Mesothelial cell of epicardium (in vitro differentiated cells): Measurements from ENCODE around the gene COMMD2. TPM values are rescaled to one million over a fixed set of nuclear protein-coding genes. Genes with fewer than 3 reads are reported as not detected.

Source experiments
- DNase-seq, 2 experiments: peaks; one replicate each; pipeline ENCODE4 v3.0.0; 2021; ENCODE audit warnings: low spot score in 2 of 2; ENCODE audit not compliant: unreplicated experiment in 2 of 2
- H3K27ac Mint-ChIP-seq: 2 replicates; pipeline ENCODE4 v1.8.0; 2021; ENCODE audit warnings: mixed read lengths
- H3K27me3 Mint-ChIP-seq: 2 replicates; pipeline ENCODE4 v1.8.0; 2021; ENCODE audit warnings: low read depth, mixed read lengths
- H3K36me3 Mint-ChIP-seq: 2 replicates; pipeline ENCODE4 v1.8.0; 2021; ENCODE audit warnings: mixed read lengths
- H3K4me1 Mint-ChIP-seq: 2 replicates; pipeline ENCODE4 v1.8.0; 2021; ENCODE audit warnings: mixed read lengths
- H3K4me3 Mint-ChIP-seq: 2 replicates; pipeline ENCODE4 v1.8.0; 2021; ENCODE audit warnings: mild to moderate bottlenecking, moderate library complexity, mixed read lengths
- H3K9me3 Mint-ChIP-seq: 2 replicates; pipeline ENCODE4 v1.8.0; 2021; ENCODE audit warnings: mixed read lengths
- total RNA-seq: library from RNA; stranded (reverse); gene quantifications from 3 replicates; pipeline ENCODE4 v1.2.1, GENCODE V29; 2021
- TF ChIP-seq, protein P1 (sequence below): fragments of 200-600 bp; sonication (generic); IDR thresholded peaks from one replicate; pipeline ENCODE4 v1.5.0; 2021; ENCODE audit warnings: antibody characterized with exemption; ENCODE audit not compliant: unreplicated experiment

Gene COMMD2
- total RNA-seq, 1 donor from 2014 or later: 55.7 TPM

- peaks cover 20% of the 10 kb centered on the region for H3K4me1 Mint-ChIP-seq
- H3K27ac Mint-ChIP-seq: no peak overlapping the region
- H3K36me3 Mint-ChIP-seq: peaks cover 1% of the 10 kb centered on the region
- DNase-seq: no peak
- TF ChIP-seq, protein P1, sequence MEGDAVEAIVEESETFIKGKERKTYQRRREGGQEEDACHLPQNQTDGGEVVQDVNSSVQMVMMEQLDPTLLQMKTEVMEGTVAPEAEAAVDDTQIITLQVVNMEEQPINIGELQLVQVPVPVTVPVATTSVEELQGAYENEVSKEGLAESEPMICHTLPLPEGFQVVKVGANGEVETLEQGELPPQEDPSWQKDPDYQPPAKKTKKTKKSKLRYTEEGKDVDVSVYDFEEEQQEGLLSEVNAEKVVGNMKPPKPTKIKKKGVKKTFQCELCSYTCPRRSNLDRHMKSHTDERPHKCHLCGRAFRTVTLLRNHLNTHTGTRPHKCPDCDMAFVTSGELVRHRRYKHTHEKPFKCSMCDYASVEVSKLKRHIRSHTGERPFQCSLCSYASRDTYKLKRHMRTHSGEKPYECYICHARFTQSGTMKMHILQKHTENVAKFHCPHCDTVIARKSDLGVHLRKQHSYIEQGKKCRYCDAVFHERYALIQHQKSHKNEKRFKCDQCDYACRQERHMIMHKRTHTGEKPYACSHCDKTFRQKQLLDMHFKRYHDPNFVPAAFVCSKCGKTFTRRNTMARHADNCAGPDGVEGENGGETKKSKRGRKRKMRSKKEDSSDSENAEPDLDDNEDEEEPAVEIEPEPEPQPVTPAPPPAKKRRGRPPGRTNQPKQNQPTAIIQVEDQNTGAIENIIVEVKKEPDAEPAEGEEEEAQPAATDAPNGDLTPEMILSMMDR: no peak
- H3K4me3 Mint-ChIP-seq: no peak overlapping the region
- no peaks in the 10 kb centered on the region for H3K27me3 Mint-ChIP-seq
- peaks cover 10% of the 10 kb centered on the region for H3K9me3 Mint-ChIP-seq
These were observed 29.5 kb upstream of the COMMD2 start for GRCh38 chr3:149781741-149782140.

- Mint-ChIP-seq H3K9me3 (peaks cover 5% of the 10 kb centered on the region), H3K27me3 (no peaks in the 10 kb centered on the region), H3K4me3 (no peak overlapping the region), H3K27ac (no peak overlapping the region), H3K4me1 (peaks cover 20% of the 10 kb centered on the region), H3K36me3 (no peaks in the 10 kb centered on the region)
- TF ChIP-seq, protein P1: no peak
- no peak for DNase-seq
These were observed 28.9 kb upstream of the COMMD2 start for GRCh38 chr3:149781211-149781610.

DNA sequence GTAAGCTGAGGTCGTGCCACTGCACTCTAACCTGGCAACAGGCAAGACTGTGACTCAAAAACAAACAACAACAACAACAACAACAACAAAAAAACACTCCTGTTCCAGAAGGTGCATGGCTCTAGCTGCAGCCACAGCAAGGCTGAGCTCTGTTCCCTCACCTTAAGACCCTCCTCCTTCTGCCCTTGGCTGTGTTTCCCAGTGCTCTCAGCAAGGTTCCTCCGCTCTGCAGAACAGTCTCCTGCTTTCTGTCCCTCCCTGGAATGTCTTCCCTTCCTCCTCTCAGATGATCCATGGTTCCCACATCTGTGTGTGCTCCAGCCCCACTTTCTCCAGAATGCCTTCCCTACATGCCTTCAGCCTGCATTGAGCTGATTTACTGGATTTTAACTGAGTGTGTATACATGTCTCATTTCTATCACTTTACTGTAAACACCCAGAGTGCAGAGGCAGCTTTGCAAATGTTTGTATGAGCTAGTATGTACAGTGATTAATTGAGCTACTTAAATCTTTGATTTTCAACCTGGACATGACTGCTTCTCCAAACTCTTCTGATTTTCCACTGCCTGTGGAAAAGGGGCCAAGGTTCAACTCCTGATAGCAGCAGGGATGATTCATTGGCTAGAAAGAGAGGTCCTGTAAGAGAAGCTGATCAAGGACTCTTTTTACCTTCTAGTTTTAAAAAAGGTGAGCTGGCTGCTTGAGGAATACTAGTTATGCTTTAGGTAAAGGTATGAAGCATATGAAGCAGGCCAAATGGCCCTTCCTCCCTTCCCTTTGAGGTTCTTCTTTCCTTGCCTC, 25.3 kb upstream of the COMMD2 start:
- Mint-ChIP-seq H3K9me3 (peaks cover 4% of the 10 kb centered on the region), H3K4me1 (peaks cover 3% of the 10 kb centered on the region), H3K4me3 (no peak overlapping the region), H3K27ac (no peak overlapping the region), H3K27me3 (no peaks in the 10 kb centered on the region), H3K36me3 (no peaks in the 10 kb centered on the region)
- no peak for DNase-seq
- TF ChIP-seq, protein P1: no peak

- peaks cover 4% of the 10 kb centered on the region for H3K9me3 Mint-ChIP-seq
- DNase-seq: no peak
- no peak overlapping the region for H3K27ac Mint-ChIP-seq
- no peak overlapping the region for H3K4me3 Mint-ChIP-seq
- peaks cover 3% of the 10 kb centered on the region for H3K4me1 Mint-ChIP-seq
- TF ChIP-seq, protein P1: no peak
- H3K27me3 Mint-ChIP-seq: no peaks in the 10 kb centered on the region
- H3K36me3 Mint-ChIP-seq: no peaks in the 10 kb centered on the region
These were observed 23.9 kb upstream of the COMMD2 start for GRCh38 chr3:149776170-149776569.

DNA sequence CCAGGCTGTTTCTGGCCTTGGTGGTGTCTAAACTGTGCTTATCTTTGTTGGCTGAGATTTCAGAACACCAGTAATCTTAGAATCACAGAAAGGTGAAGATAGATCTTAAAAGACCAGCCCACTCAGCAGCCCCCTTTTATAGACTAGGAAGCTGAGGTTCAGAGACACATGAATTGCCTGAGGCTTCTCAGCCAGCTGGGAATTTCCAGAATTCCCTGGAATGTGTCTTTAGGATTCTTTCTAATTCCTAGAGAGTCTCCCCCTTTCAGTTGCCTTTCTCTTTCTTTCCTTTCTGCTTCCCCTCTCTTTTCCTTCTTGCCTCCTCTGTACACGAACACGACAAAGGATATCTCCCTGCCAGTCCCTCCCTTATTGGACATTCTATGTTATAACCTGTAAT, 20.6 kb upstream of the COMMD2 start:
- no peaks in the 10 kb centered on the region for H3K27me3 Mint-ChIP-seq
- no peak overlapping the region for H3K27ac Mint-ChIP-seq
- no peak for DNase-seq
- H3K4me1 Mint-ChIP-seq: peaks cover 3% of the 10 kb centered on the region
- no peak overlapping the region for H3K4me3 Mint-ChIP-seq
- H3K36me3 Mint-ChIP-seq: no peaks in the 10 kb centered on the region
- H3K9me3 Mint-ChIP-seq: peaks cover 4% of the 10 kb centered on the region
- TF ChIP-seq, protein P1: no peak
